Measurements from ENCODE around the gene RPS6KA1. TPM values are rescaled to one million over a fixed set of nuclear protein-coding genes. Genes with fewer than 3 reads are reported as not detected.

The RPS6KA1 gene
- total and polyA plus RNA-seq, 11 donors, result 1.1 to 24.4 (median 3.5) TPM

GRCh38 chr1:26556111-26556510 is 26.6 kb downstream of the RPS6KA1 start:
- WGBS, 4 donors, result 71 to 83% (median 78%) methylated on average over 2 of the region's 2 CpGs
- peaks cover 0 to 93% (median 0%) of the 10 kb centered on the region in 9 donors for H3K36me3 ChIP-seq
- DNase-seq (no peak), ATAC-seq (no peak)
- TF ChIP-seq POLR2A (IDR thresholded peaks at IDR 0.05), result no peak
- TF ChIP-seq, protein P1, sequence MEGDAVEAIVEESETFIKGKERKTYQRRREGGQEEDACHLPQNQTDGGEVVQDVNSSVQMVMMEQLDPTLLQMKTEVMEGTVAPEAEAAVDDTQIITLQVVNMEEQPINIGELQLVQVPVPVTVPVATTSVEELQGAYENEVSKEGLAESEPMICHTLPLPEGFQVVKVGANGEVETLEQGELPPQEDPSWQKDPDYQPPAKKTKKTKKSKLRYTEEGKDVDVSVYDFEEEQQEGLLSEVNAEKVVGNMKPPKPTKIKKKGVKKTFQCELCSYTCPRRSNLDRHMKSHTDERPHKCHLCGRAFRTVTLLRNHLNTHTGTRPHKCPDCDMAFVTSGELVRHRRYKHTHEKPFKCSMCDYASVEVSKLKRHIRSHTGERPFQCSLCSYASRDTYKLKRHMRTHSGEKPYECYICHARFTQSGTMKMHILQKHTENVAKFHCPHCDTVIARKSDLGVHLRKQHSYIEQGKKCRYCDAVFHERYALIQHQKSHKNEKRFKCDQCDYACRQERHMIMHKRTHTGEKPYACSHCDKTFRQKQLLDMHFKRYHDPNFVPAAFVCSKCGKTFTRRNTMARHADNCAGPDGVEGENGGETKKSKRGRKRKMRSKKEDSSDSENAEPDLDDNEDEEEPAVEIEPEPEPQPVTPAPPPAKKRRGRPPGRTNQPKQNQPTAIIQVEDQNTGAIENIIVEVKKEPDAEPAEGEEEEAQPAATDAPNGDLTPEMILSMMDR (IDR thresholded peaks at IDR 0.05), result no peak
- no peak overlapping the region for H3K27ac ChIP-seq
- no peaks in the 10 kb centered on the region for H3K27me3 ChIP-seq
- intact Hi-C loops (cut with DNase I), result no loop called here
- H3K4me3 ChIP-seq, result no peak overlapping the region
- no peaks in the 10 kb centered on the region for H3K9me3 ChIP-seq
- peaks cover 0 to 9% (median 0%) of the 10 kb centered on the region in 12 donors for H3K4me1 ChIP-seq

DNA sequence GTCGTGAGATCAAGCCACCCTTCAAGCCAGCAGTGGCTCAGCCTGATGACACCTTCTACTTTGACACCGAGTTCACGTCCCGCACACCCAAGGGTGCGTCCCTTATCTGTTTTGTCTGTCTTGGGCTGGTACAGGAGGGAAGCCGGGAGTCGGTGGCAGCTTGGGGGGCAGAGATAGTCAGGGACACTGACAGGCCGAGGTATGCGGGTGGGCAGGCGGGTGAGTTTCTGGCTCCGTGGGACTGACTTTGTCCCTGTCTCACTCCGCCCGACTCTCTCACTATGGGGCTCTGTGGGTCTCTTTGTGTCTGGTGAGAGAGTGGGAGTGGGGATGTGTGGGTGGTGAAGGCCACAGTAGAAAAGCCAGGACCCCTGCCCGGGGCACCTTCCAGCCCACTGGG is 27.4 kb downstream of the RPS6KA1 start:
- Histone ChIP-seq H3K4me3 (no peak overlapping the region), H3K36me3 (peaks cover 0 to 93% (median 0%) of the 10 kb centered on the region in 9 donors), H3K27me3 (no peaks in the 10 kb centered on the region), H3K9me3 (no peaks in the 10 kb centered on the region), H3K27ac (no peak overlapping the region), H3K4me1 (peaks cover 0 to 9% (median 0%) of the 10 kb centered on the region in 12 donors)
- TF ChIP-seq, protein P1 (IDR thresholded peaks at IDR 0.05), result no peak
- TF ChIP-seq POLR2A (IDR thresholded peaks at IDR 0.05), result no peak
- ATAC-seq (no peak), DNase-seq (no peak)
- intact Hi-C loops (cut with DNase I), result no loop called here
- WGBS, 4 donors, result 89 to 94% (median 91%) methylated on average over 14 of the region's 14 CpGs

DNA sequence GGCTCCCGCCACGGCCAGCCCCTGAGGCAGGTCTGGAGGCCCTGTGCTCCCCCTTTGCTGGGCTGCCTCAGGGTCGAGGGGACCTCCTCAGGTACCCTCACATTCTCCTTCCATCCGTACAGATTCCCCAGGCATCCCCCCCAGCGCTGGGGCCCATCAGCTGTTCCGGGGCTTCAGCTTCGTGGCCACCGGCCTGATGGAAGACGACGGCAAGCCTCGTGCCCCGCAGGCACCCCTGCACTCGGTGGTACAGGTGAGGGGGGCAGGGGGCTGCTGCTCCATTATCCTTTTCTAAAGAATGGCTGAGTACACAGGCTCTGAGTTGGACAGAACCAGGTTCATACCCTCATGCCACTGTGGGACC is 29.1 kb downstream of the RPS6KA1 start:
- DNase-seq (no peak), ATAC-seq (no peak)
- H3K27ac ChIP-seq, result no peak overlapping the region
- H3K9me3 ChIP-seq, result no peaks in the 10 kb centered on the region
- peaks cover 0 to 88% (median 0%) of the 10 kb centered on the region in 9 donors for H3K36me3 ChIP-seq
- H3K4me1 ChIP-seq, result peaks cover 0 to 9% (median 0%) of the 10 kb centered on the region in 12 donors
- no peaks in the 10 kb centered on the region for H3K27me3 ChIP-seq
- TF ChIP-seq, protein P1 (IDR thresholded peaks at IDR 0.05), result no peak
- TF ChIP-seq POLR2A (IDR thresholded peaks at IDR 0.05), result no peak
- 87 to 94% (median 92%) methylated on average over 12 to 13 of the region's 13 CpGs for WGBS, 4 donors
- H3K4me3 ChIP-seq, result no peak overlapping the region
- intact Hi-C loops (cut with DNase I), result no loop called here

- no peaks in the 10 kb centered on the region for H3K27me3 ChIP-seq
- peak in 1 of 4 donors; percentile 7 for ATAC-seq
- no peak overlapping the region for H3K4me3 ChIP-seq
- TF ChIP-seq POLR2A (IDR thresholded peaks at IDR 0.05), result no peak
- TF ChIP-seq, protein P1 (IDR thresholded peaks at IDR 0.05), result no peak
- intact Hi-C loops (cut with DNase I), result no loop called here
- peaks cover 0 to 85% (median 0%) of the 10 kb centered on the region in 9 donors for H3K36me3 ChIP-seq
- no peak for DNase-seq
- H3K9me3 ChIP-seq, result no peaks in the 10 kb centered on the region
- WGBS, 4 donors, result 85 to 97% (median 93%) methylated on average over 2 to 3 of the region's 3 CpGs
- peaks cover 0 to 9% (median 0%) of the 10 kb centered on the region in 12 donors for H3K4me1 ChIP-seq
- peak overlapping the region in 1 of 12 donors; percentile 25 for H3K27ac ChIP-seq
These were observed 30.8 kb downstream of the RPS6KA1 start for GRCh38 chr1:26560403-26560780.
